Stimulated activated naive CD4-positive, alpha-beta T cell treated with Interleukin-2 at 50 U/mL for 16 hours (primary cell): ENCODE measurements around the gene ZSWIM9.

Experiments used
- DNase-seq: peaks from one replicate; lab custom pipeline; 2025; lab: John Stamatoyannopoulos, UW

ZSWIM9 gene

DNA sequence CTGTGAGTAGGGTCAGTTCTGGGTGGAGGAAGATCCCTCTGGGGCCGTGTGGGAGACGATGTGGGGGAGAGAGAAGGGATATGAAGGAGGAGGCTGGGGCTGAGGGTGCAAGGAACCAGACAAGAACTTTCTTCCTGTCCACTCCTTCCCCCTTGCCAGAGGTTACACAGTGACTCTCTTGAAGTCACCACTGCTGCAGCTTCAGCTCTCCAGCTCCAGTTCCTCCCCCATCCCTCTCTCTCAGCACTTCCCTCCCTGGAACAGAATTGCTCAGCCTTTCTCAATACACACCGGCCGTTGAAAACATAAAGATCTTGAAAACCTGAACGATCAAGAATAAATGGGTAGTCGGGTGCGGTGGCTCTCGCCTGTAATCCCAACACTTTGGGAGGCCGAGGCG, 5.1 kb downstream of the ZSWIM9 start:
- DNase-seq = no peak

DNA sequence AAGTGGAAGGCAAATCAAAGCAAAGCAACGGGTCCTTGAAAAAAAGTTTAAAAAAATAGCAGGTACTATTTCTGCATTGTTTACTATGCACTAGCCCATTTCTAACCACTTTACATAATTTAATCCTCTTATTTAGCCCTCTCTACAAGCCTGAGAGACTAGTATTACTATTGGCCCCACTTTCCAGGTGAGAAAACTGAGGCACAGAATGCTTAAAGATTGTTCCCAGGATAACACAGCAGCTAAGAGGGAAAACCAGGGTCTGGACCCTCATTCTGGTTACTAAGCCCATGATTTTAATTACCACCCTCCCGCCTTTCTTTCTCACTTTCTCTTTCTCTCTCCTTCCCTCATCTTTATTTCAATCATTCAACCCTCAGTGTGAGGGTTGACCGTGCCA, 5.7 kb downstream of the ZSWIM9 start:
- no peak for DNase-seq

DNA sequence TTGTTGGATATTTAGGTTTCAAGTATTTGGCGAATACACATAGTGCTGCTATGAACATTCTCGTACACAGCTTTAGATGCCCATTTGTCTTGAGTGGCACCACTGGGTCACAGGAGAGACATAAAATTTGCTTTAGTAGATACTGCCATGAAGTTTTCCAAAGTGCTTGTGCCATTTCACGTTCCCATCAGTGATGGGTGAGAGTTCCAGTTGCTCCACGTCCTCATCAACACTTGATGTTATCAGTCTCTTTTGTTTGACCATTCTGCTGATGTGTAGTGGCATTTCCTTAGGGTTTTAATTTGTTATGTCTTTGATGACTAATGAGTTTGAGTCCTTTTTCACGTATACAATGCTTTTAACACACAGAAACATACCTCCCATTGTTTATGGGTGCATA, 11.0 kb downstream of the ZSWIM9 start:
- DNase-seq = no peak

DNA sequence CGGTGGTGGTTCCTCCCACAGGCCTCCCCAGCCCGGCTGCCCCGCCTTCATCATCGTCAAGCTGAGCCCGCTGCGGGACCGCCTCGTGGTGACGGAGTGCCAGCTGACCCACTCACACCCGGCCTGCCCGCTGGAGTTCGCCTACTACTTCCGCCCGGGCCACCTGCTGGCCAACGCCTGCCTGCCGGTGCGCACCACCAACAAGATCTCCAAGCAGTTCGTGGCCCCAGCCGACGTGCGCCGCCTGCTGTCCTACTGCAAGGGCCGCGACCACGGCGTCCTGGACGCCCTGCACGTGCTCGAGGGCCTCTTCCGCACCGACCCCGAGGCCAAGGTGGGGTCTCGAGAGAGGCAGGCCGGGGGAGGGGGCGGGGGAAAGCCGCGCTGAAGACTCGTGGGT, 12.0 kb downstream of the ZSWIM9 start:
- DNase-seq = no peak

DNA sequence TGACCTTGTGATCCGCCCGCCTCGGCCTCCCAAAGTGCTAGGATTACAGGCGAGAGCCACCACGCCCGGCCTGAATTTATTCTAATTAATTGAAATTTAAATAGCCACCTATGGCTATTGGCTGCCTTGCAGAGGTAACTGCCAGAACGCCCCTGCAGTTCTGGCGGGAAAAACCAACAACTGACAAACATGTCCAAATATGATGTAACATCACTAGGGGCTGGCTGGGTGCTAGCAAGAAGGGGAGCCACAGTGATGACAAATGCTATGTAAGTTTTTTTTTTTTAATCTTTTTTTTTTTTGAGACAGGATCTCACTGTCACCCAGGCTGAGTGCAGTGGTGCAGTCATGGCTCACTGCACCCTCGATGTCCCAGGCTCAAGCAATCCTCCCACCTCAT, 12.9 kb downstream of the ZSWIM9 start:
- DNase-seq = no peak

DNA sequence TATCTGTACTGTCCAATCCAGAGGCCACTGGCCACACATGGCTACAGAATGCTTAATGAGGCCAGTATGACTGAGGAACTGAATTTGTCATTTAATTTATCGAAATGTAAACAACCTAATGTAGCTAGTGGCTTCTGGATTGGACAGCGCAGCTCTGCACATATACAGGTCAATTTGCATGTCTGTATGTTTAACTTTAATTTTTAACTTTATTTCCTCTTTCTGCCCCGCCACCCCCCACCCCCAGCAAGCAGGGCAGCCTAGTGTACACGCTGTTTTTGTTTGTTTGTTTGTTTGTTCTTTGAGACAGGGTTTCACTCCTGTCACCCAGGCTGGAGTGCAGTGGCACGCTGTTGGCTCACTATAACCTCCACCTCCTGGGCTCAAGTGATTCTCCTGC, 15.5 kb downstream of the ZSWIM9 start:
- DNase-seq = no peak

DNA sequence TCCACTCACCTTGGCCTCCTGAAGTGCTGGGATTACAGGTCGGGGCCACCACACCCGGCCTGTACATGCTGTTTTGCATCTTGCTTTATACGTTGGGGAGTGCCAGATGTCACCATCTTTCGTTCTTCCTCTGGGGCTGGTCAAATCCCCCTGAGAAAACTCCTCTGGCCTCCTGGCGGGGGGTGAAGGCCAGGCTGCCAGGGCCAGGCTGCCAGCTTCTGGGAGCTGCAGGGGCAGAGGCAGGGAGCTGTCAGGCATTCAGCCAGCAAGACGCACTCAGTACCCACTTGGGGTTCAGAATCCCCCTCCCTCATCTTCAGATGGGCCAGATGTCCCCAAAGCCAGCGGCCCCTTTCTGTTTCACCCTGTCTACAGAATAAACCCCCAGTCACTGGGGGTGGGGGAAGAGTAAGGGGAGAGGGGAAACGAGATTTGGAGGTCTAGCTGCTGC, 16.1 kb downstream of the ZSWIM9 start:
- no peak for DNase-seq

DNA sequence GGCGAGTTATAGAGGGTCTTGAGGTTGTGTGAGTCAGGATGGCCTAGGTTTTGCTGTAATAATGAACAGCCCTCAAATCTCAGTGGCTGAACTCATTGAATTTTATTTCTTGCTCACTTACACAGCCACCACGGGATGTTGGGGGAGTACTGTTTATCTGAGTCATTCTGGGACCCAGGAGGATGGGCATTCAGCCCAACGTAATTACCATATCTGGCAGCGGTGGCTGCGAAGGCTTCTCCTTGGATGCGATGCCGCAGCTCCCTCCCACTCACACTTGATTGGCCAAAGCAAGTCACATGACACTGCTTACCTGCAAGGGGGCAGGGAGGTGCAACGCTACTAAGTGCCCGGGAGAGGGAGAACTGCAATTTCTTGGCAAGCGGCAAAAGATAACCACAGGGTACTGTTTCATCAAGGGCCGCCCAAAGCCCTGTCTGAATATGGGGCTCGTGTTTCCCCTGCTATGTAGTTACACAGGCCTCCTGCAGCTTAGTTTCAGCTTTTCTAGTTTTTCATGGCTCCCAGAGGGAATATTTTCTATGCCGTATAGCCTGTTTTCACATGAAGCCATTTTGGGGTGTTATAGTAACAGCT, 19.9 kb downstream of the ZSWIM9 start:
- peak; percentile 65 for DNase-seq

DNA sequence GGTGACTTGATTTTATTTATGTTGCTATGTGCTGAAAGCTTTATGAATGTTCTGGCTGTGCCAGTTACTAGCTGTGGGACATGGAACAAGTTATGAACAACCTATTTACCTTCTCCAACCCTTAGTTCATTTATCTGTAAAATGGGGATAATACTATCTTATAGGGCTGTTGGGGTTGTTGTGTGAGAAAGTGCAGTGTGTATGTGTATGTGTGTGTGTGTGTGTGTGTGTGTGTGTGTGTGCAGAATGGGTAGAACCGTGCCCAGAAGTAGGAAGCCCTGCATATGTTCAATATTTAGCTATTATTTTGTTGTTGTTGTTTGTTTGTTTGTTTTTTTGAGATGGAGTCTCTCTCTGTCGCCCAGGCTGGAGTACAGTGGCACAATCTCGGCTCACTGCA, 20.4 kb downstream of the ZSWIM9 start:
- DNase-seq = no peak

DNA sequence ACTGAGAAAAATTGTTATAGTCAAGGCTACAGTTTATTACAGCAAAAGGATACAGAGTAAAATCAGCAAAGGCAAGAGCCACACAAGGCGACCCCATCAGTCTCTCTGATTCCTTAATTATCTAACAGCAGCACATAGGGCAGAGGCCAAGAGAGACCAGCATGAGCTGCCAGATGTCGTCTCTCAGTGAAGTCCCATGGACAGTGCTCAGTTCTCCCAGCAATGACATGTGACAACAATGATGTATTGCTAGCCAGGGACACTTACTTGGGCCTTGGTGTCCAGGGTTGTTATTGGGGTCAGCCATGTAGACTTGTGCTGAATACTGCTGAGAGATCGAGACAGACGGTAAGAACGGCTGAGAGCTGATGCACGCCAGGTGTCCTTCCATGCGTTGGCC, 22.3 kb downstream of the ZSWIM9 start:
- no peak for DNase-seq

DNA sequence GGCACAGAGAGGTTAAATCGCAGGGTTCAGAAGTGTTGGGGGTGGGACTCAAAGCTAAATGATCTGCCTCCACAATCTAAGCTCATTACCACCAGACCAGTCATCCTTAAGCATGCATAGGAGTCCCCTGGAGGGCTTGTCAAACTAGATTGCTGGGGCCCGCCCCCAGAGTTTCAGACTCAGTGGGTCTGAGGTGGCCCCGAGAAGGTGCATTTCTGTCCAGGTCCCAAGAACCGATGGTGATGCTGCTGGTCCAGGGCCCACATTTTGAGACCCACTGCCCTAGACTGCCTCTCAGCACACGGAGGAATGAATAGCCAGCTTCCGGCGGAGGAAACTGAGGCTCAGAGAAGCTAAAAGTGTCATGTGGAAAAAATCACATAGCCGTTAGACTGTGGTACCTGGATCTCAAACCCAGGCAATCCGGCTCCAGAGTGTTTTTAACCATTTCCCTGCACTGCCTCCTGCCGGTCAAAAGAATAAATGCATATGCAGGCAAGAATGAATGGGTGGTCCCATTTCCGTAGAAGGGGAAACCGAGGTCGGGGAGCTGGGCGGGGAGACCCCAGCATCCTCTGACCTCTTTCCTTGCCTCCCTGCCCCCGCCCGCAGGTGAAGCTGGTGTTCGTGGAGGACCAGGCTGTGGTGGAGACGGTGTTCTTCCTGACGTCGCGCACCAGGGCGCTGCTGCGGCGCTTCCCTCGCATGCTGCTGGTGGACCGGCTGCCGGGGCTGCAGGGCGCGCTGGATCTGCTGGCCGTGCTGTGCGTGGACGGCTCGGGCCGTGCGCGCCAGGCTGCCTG, 23.8 kb downstream of the ZSWIM9 start:
- no peak for DNase-seq

DNA sequence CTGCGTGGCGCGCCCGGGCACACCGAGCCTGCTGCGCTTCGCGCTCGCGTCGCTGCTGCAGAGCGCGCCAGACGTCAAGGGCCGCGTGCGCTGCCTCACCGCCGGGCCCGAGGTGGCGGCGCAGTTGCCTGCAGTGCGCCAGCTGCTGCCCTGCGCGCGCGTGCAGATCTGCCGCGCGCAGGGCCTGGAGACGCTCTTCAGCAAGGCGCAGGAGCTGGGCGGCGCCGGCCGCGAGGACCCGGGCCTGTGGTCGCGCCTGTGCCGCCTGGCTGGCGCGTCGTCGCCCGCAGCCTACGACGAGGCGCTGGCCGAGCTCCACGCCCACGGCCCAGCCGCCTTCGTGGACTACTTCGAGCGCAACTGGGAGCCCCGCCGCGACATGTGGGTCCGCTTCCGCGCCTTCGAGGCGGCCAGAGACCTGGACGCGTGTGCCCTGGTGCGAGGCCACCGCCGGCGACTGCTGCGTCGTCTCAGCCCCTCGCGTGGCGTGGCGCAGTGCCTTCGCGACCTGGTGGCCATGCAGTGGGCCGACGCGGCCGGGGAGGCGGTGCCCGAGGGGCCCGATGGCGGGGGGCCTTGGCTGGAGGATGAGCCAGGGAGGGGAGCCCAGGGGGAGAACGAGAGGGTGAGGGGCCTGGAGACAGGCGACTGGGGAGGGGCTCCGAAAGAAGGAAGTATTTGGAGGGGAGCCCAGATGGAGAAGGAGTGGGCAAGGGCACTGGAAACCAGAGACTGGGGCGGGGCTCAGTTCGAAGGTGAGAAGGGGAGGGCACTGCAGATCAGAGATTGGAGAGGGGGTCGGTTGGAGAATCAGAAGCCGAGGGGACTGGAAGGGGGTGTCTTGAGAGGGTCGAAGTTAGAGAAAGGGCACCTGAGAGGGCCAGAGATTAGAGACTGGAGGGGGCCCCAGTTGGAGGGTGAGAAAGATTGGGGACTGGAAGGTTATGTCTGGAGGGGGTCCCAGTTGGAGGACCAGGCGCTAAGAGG, 24.7 kb downstream of the ZSWIM9 start:
- no peak for DNase-seq

DNA sequence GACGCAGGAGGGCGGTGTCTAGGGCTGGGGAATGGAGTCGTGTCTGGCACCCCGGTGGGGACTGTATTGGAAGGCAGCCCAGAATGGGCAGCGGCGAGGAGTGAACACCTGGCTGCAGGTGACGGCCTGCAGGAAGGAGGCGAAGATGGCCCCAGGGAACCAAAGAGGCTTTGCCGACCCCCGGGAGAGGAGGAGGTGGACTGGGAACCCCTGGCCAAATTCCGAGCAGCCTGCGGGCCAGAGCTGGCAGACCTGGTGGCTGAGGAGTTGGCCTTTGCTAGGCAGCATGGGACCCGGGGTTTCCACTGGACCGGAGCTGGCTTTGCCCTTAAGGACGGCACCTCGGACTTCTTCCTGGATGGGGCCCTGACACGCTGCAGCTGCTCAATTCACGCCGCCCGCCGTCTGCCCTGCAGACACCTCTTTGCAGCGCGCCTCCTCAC, 25.9 kb downstream of the ZSWIM9 start:
- DNase-seq = no peak

DNA sequence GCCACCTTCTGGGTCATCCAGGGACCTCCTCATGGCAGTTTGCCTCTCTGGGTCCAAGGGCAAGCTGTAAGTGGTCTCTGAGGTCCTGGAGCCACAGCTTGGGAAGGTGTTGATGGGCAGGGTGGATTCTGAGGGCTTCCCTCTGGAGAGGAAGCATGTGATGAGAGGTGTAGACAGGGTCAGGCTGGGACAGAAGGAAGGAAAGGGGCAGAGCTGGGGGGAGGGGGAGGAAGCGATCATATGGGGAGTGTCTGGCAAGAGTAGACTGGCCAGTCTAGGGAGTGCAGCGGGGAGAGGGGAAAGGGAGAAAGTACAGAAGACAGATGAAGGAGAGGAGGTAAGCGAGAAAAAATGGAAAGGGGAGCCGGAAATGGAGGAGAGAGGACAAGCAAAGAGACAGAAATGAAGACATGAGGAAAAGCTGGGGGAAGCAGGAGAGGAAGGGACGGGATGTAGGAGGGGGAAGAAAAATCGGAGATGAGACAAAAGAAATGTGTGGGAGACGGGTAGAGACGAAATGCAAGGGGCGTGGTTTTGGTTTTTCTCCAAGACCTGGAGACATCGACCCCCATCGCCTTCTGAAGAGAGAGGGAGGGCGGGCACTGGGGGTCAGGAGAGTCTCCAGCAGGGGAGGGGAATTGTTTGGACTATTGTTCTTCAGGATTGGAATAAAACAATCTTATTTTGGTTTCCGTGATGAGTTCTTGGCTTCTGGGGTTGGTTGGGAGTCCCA, 26.6 kb downstream of the ZSWIM9 start:
- DNase-seq = no peak

DNA sequence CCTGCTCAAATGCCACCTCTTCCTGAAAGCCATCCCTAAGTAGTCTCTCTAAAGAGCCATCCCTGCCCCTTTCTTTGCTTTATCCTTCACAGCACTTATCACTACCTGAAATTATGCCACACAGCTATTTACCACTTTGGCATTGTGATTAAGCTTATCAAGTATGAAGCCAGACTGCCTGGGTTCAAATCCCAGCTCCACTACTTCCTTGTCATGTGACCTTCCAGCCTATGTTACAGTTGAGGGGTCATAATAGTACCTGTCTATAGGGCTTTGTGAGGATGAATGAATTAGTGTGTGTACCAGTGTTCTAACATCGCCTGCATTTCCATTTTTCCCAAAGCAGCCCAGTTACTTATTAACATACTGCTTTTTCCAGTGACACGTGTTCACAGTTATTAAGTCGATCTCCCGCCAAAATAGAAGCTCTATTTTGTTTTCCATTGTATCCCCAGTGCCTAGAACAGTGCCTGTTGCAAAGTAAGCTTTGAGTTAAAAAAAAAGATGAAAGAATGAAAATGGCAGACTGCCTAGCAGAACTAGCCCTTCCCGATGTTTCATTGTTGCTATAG, 32.8 kb downstream of the ZSWIM9 start:
- no peak for DNase-seq

DNA sequence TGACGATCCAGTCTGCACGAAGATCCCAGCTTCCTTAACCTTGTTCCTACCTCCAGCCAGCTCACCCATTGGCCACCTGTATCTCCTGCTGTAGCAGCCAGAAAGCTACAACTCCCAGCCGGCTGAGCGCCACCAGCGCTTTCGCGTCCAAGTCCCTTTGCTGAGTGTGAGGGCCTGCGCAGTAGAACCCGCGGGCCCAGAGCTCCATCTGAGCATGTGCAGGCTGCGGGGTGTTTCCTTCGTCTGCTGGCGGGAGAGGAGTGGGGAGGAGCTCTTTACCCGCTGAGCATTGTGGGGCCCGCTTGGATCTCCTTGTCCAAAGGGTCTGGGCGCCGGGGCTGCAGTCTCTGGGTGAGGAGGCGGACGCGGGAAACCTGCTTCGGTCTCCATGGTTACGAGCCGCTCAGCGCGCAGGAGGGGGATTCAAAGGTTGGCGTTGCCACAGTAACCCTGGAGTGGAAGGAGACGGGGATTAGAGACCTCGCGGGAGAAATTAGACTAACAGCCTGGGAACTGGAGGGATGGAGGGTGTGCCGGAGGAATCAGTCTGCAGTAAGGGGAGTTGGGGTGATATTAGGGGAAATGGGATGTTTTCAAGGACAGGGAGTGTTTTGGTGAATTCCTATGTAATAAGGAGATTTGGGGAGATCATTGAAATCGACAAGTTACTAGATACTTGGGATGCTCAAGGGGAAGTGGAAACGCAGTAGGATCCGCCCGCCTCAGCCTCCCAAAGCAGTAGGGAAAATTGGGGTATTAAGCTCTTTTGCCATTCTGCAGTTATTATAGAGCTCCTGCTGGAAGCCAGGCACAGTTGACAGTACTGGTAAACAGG, 33.5 kb downstream of the ZSWIM9 start:
- DNase-seq = peak; percentile 93

DNA sequence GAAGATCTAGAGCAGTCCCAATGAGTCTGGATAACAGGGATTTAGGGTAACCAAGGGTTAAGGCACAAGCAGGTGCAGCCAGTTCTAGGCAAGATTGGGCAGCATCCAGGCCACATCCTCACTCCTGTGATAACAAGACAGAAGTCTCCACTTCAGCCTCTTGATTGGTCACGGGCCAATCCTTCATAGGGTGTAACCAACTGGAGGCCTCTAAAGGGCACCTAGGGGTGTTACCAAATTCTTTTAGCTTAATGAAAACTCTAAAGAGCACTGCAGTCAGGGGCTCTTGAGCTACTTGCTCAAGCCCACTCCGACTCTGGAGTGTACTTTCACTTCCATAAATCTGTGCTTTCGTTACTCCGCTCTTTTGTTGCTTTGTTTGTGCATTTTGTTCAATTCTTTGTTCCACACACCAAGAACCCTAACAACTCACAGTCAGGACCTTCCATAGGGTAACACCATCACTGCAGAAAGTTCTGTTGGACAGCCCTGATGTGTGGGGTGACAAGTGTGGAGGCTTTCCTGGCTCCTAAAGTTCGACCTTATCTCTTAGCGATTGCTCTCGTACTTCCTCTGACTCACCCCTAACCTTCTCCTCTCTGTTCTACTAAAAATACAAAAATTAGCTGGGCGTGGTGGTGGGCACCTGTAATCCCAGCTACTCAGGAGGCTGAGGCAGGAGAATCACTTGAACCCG, 36.1 kb downstream of the ZSWIM9 start:
- no peak for DNase-seq

DNA sequence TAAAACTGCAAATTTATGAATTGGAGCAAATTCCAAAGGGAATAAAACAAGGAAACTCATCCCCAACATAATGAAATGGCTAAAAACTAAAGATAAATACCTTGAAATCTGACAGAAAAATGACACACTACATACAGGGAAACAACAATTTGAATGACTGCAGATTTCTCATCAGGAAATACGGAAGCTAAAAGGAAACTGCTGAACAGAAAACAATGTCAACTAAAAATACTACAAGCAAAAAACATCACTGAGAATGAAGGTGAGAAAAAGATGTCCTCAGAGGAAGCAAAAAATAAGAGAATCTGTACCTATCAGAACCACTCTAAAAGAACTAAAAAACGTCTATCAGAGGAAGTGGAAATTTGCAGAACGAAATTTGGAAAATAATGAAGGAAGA, 39.5 kb downstream of the ZSWIM9 start:
- no peak for DNase-seq

DNA sequence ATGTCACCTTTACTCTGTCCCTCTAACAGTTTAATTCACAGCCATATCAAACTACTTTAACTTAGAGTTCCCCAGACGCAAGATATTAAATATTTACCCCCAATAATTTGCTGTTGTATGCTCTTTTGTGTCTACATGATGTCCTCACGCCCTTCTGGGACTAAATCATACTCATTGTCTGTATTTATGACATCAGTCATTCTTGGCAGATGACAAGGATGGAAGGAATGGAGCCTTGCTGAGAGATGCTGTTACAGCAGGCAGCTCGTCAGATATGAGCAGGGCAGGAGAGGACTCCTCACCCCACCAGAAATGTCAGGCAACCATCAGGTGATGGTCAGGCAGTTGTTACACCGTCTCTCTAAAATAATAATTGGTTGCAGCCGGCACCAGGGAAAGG, 43.5 kb downstream of the ZSWIM9 start:
- no peak for DNase-seq

DNA sequence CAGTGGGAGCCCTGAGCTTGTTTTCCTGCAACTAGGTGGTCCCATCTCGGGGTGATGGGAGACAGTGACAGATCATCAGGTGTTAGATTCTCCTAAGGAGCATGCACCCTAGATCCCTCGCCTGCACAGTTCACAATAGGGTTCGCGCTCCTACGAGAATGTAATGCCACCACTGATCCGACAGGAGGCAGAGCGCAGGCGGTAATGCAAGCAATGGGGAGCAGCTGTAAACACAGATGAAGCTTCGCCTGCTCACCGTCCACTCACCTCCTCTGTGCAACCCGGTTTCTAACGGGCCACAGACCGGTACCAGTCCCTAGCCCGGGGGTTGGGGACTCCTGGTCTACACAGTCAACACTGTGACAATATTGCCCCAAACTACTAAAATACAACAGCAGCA, 46.5 kb downstream of the ZSWIM9 start:
- DNase-seq = no peak
